Heart left ventricle (tissue), 16 donors: ENCODE results near the gene SMIM28. TPM values are rescaled to one million over a fixed set of nuclear protein-coding genes. Genes with fewer than 3 reads are reported as not detected.

Experiments used
- ATAC-seq, 4 donors: fragments of 200-7000 bp; cut with Tn5 transposase; one replicate each; pipeline ENCODE4 v1.9.1; 2020 to 2022; ENCODE audit warnings: moderate library complexity in 4 of 4, mild to moderate bottlenecking in 3 of 4, moderate number of reproducible peaks in 1 of 4
- DNase-seq, 5 donors: peaks; one replicate each; pipeline ENCODE4 v3.0.0-alpha.2; 2020
- H3K27ac ChIP-seq, 12 donors: fragments of 200-600 bp; sonication (generic) in 4 of 12; one replicate each; pipeline versions ENCODE4 v1.5.0 to v1.8.0; 2016 to 2022; ENCODE audit warnings: mild to moderate bottlenecking in 2 of 12
- H3K27me3 ChIP-seq, 9 donors: fragments of 200-600 bp; sonication (generic) in 2 of 9; one replicate each; pipeline versions ENCODE4 v1.5.1 to v1.8.0; 2016 to 2022; ENCODE audit warnings: mild to moderate bottlenecking in 3 of 9
- H3K36me3 ChIP-seq, 9 donors: fragments of 200-600 bp; sonication (generic) in 2 of 9; one replicate each; pipeline versions ENCODE4 v1.5.0 to v1.8.0; 2018 to 2022; ENCODE audit warnings: mild to moderate bottlenecking in 2 of 9
- H3K4me1 ChIP-seq, 12 donors: fragments of 200-600 bp; sonication (generic) in 4 of 12; one replicate each; pipeline versions ENCODE4 v1.5.0 to v1.8.0; 2016 to 2022; ENCODE audit warnings: mild to moderate bottlenecking in 3 of 12
- H3K4me3 ChIP-seq, 12 donors: fragments of 200-600 bp; sonication (generic) in 4 of 12; one replicate each; pipeline versions ENCODE4 v1.5.0 to v1.8.0; 2017 to 2022; ENCODE audit warnings: mild to moderate bottlenecking in 9 of 12, moderate library complexity in 4 of 12
- H3K9me3 ChIP-seq, 12 donors: fragments of 200-600 bp; sonication (generic) in 4 of 12; one replicate each; pipeline versions ENCODE4 v1.5.0 to v1.8.0; 2016 to 2022; ENCODE audit warnings: mild to moderate bottlenecking in 1 of 12
- POLR2A ChIP-seq, 2 donors: fragments of 450-650 bp; IDR thresholded peaks; one replicate each; pipeline ENCODE4 v1.6.1; 2017; ENCODE audit warnings: antibody characterized with exemption in 2 of 2, mild to moderate bottlenecking in 2 of 2, moderate library complexity in 2 of 2
- WGBS, 4 donors: extraction: QIAGEN DNeasy Blood & Tissue Kit in 2 of 4; methylation state at CpG; one replicate each; pipeline versions ENCODE4 v1.1.5 to v1.1.7; 2013 to 2018; 5-methylcytosine and 5-hydroxymethylcytosine counted together
- intact Hi-C, 10 donors: fragments of 100-400 bp; cut with DNase I; formaldehyde crosslinking; loops; one replicate each; pipeline versions ENCODE4 v1.11.1 to v1.14.2; 2022
- polyA plus RNA-seq, 2 donors: library from polyadenylated mRNA; stranded (reverse); fragments of 200-250 nt; gene quantifications; one replicate each; pipeline ENCODE4 v1.2.3, GENCODE V29; 2013
- total RNA-seq, 9 donors: library from RNA; depleted of rRNA in 2 of 9; stranded (reverse); fragments of >200 nt in 2 of 9; fragmentation: NEBNext Ultra II Directional in 3 of 9; extraction: Animal tissue kit (Norgen Biotek cat#: 25700) in 3 of 9; gene quantifications; one replicate each; pipeline versions ENCODE4 v1.1.0 to v1.2.4, GENCODE V29; 2016 to 2023
- TF ChIP-seq, protein P1 (sequence below), 12 donors: fragments of 200-600 bp; sonication (generic) in 4 of 12; IDR thresholded peaks; one replicate each; pipeline versions ENCODE4 v1.5.0 to v1.8.0; 2018 to 2022; ENCODE audit warnings: antibody characterized with exemption in 12 of 12, mild to moderate bottlenecking in 5 of 12
- donor health status: ischemic (EF 13 %, LVEDD 7.1; RV severe dilation, severe dysfunction).
- donor health status: healthy with polysubstance abuse.
- donor health status: DM: no; HTN: yes; CAD: no.
- donor health status: DM: no; HTN: no; CAD: no.
- donor health status: ischemic (EF 25% LVEDD 6.9; RV normal size, moderate dysfunction).
- donor health status: ischemic (EF 25% LVEDD 5.7; RV mildly dilated, moderate dysfunction).
- donor health status: healthy.
- donor health status: DM: yes; HTN: yes; CAD: no.
- donor health status: ischemic (EF 35%, LVEDD 5.7; RV mildly dilated, moderate dysfunction).
- donor health status: nonischemic (EF 11% LVEDD 7.7; RV severe dilation, severe dysfunction).
- donor health status: DM: yes; HTN: yes; CAD: no.
- donor health status: PGD.
- donor health status: ischemic (EF 29% LVEDD 5.4; RV normal size, mild dysfunction).
- donor health status: nonischemic (EF 23%, LVEDD 6.1; RV moderate dilation, normal function).

SMIM28 gene
- total and polyA plus RNA-seq, 11 donors, result not detected

DNA sequence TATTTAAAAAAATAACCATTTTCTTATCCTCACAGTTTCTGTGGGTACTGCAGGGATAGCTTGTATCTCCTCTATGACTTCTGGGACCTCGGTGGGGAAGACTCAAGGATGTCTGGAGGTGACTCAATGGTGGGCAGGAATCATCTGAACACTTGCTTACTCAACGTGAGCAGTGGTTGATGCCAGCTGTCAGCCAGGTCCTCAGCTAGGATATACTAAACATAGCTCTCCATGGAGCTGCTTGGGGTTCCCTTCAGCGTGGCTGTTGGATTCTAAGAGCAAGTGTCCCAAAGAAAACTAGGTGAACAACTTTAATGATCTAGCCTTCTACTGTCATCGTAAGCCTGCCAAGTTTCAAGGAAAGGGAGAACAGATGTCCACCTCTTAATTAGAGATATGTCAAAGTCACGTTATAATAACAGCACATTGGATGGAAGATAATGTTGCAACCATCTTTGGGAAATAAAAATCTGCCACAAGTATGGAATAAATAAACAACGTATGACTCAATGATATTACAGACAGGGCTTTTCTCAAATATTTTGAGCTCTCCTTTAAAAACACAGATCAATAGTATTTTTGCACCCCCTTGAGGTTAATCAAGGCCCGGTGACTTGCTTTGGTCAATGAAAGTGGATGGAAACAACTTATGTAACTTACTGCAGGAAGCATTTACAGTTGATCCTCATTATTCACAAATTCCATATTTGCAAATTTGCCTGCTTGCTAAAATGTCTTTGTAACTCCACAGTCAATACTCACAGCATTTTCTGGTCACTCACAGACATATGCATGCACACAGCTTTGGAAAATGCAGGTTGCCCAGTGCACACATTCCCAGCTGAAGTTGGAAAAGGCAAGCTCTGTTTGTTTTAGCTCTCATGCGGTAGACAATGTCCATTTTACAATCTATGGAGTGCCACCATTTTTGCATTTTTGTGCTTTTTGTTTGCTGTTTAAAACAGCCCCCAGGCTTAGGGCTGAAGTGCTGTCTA, 19.7 kb downstream of the SMIM28 start:
- Histone ChIP-seq H3K4me3 (no peak overlapping the region), H3K27me3 (no peaks in the 10 kb centered on the region), H3K9me3 (no peaks in the 10 kb centered on the region), H3K4me1 (peaks cover 0 to 30% (median 11%) of the 10 kb centered on the region in 12 donors), H3K36me3 (no peaks in the 10 kb centered on the region), H3K27ac (no peak overlapping the region)
- peak in 2 of 5 donors; percentile 42 to 45 for DNase-seq
- intact Hi-C loops, result loop anchor here in 1 of 10 donors (10.0 kb wide), 1 partner anchor 103 kb away; no protein-coding TSS in a partner anchor
- TF ChIP-seq POLR2A (IDR thresholded peaks at IDR 0.05), result no peak
- TF ChIP-seq, protein P1, sequence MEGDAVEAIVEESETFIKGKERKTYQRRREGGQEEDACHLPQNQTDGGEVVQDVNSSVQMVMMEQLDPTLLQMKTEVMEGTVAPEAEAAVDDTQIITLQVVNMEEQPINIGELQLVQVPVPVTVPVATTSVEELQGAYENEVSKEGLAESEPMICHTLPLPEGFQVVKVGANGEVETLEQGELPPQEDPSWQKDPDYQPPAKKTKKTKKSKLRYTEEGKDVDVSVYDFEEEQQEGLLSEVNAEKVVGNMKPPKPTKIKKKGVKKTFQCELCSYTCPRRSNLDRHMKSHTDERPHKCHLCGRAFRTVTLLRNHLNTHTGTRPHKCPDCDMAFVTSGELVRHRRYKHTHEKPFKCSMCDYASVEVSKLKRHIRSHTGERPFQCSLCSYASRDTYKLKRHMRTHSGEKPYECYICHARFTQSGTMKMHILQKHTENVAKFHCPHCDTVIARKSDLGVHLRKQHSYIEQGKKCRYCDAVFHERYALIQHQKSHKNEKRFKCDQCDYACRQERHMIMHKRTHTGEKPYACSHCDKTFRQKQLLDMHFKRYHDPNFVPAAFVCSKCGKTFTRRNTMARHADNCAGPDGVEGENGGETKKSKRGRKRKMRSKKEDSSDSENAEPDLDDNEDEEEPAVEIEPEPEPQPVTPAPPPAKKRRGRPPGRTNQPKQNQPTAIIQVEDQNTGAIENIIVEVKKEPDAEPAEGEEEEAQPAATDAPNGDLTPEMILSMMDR (IDR thresholded peaks at IDR 0.05), result no peak
- peak in 3 of 4 donors; percentile 35 to 77 (median 55) for ATAC-seq
- WGBS, 4 donors, result 55 to 67% (median 62%) methylated on average over 8 of the region's 8 CpGs

DNA sequence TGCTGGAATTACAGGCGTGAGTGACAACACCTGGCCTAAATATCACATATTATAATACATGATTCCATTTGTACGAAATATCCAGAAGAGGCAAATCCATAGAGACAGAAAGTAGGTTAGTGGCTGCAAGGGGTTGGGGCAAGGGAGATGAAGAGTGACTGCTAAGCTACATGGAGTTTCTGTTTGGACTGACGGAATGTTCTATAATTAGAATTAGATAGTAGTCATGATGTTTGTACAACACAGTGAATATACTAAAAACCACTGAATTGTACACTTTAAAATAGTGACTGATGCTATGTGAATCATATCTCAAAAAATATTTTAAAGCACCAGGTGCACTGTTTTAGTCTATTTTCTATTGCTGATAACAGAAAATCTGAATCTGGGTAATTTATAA, 22.6 kb downstream of the SMIM28 start:
- Histone ChIP-seq H3K4me3 (no peak overlapping the region), H3K9me3 (no peaks in the 10 kb centered on the region), H3K36me3 (peaks cover 0 to 1% (median 0%) of the 10 kb centered on the region in 9 donors), H3K27me3 (no peaks in the 10 kb centered on the region), H3K27ac (peak overlapping the region in 6 of 12 donors; percentile 42 to 74 (median 51)), H3K4me1 (peaks cover 0 to 31% (median 12%) of the 10 kb centered on the region in 12 donors)
- WGBS, 4 donors, result 63 to 72% (median 67%) methylated on average over 3 of the region's 3 CpGs
- intact Hi-C loops, result loop anchor here in 8 of 10 donors (5.0 to 10.0 kb wide), 8 partner anchors 93 to 294 kb away; partner anchors contain the start of gene PERP (in 1 of the 8)
- TF ChIP-seq, protein P1 (IDR thresholded peaks at IDR 0.05), result no peak
- no peak for TF ChIP-seq POLR2A (IDR thresholded peaks at IDR 0.05)
- ATAC-seq, result peak in 2 of 4 donors; percentile 39 to 44
- no peak for DNase-seq

DNA sequence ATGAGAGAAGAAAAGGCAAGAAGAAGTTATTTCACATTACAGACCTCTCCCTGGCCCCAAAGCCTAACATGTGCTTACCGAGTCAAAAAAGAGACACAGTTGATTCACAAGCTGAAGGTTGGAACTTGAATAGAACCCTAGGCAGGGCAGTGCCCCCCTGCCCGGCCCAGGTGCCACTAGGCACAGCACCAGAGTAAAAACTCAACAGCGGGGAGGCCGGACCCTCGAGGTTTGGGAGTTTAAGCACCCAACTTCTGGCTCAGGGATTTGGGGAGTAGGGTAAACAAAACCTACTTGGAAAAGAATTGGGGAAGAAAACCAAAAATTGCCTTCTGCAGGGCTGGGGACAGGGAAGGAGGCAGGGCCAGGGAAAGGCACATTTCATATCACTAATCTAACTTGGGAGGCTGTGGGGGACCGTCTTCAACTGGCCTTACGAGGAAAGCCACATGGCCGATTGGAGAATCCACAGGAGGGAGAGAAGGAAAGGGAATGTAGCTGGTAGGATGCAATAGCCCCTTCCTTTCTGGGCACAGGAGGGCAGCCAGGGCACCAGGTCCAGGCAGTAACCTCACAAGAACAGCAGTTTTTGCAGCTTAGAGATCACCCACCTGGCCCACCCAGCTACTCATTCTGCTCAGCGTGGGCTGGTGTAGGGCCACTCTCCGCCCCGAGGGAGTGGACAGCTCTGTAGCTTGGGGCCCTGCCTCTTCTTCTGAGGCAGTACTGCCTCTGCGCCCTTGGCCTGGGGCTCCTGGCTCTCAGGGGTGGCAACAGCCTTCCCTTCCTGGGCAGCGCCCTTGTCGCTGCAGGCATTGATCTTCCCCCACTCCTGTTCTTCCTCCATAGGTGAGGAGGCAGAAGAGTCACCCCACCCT, 24.5 kb downstream of the SMIM28 start:
- H3K27ac ChIP-seq, result no peak overlapping the region
- ATAC-seq, result no peak

More for the DNA sequence above, 24.5 kb downstream of the SMIM28 start:
- H3K36me3 ChIP-seq, result peaks cover 0 to 20% (median 15%) of the 10 kb centered on the region in 9 donors
- H3K4me3 ChIP-seq, result no peak overlapping the region
- intact Hi-C loops, result loop anchor here in 8 of 10 donors (5.0 to 10.0 kb wide), 8 partner anchors 95 to 295 kb away; partner anchors contain the start of gene PERP (in 1 of the 8)
- H3K4me1 ChIP-seq, result peaks cover 0 to 27% (median 14%) of the 10 kb centered on the region in 12 donors
- H3K27me3 ChIP-seq, result no peaks in the 10 kb centered on the region
- DNase-seq, result no peak
- 94 to 96% (median 95%) methylated on average over 11 to 14 of the region's 14 CpGs for WGBS, 4 donors
- no peak for TF ChIP-seq POLR2A (IDR thresholded peaks at IDR 0.05)
- TF ChIP-seq, protein P1 (IDR thresholded peaks at IDR 0.05), result no peak
- H3K9me3 ChIP-seq, result no peaks in the 10 kb centered on the region
